ENCODE measurements around the gene PRX. TPM values are rescaled to one million over a fixed set of nuclear protein-coding genes. Genes with fewer than 3 reads are reported as not detected.

Gene PRX
- total and polyA plus RNA-seq, 9 of the 15 experiments (the other 6 are each of a cell fraction or from before 2014, with no cell fraction given) = 0.65 to 3.5 (median 1.7) TPM; not detected in 2

DNA sequence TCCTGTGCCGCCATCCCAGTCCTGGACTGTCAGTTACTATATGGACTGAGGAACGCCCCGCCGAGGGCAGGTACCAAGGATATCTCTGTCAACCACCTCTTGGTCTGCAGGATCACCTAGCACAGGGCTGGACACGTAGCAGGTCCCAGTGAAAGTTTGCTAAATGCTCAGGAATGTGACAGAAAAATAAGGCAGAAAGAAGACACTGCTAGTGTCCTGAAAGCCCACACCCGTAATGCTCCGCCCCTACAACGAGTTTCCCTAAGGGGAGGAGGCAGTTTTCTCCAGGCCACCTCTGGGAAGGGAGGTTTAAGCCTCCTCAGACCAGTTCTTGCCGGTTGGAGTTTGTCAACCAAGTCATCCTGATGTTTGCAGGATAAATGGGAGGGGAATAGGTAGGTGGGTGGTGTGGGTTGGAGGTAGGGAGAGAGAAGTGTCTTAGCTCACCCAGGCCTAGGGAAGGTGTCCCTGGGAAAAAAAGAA is 32.6 kb upstream of the PRX start (continued):
- TF ChIP-seq ZNF174 (CRISPR knock-in tag; IDR thresholded peaks at IDR 0.05) (no peak), EWSR1 (IDR thresholded peaks at IDR 0.05; ENCODE audit: borderline replicate concordance, low read depth, partially characterized antibody) (no peak), ZNF121 (CRISPR knock-in tag; conservative IDR thresholded peaks at IDR 0.05) (no peak), OTX1 (CRISPR knock-in tag; IDR thresholded peaks at IDR 0.05) (no peak), HMG20B (CRISPR knock-in tag; IDR thresholded peaks at IDR 0.05) (no peak), ZBTB1 (CRISPR knock-in tag; IDR thresholded peaks at IDR 0.05; ENCODE audit: borderline replicate concordance, low read depth) (no peak), NFATC3 (IDR thresholded peaks at IDR 0.05) (no peak), ZFP30 (CRISPR knock-in tag; IDR thresholded peaks at IDR 0.05; ENCODE audit: borderline replicate concordance) (no peak), SMAD1 (IDR thresholded peaks at IDR 0.05; ENCODE audit: low read depth, low read length, partially characterized antibody) (no peak), ZNF75A (CRISPR knock-in tag; IDR thresholded peaks at IDR 0.05) (no peak), ZNF830 (CRISPR knock-in tag; IDR thresholded peaks at IDR 0.05) (no peak), ZNF592 (IDR thresholded peaks at IDR 0.05) (peak; percentile 29; the same call in 1 of the 2 replicates), NR3C1 (CRISPR knock-in tag; IDR thresholded peaks at IDR 0.05) (no peak), EZH2 (IDR thresholded peaks at IDR 0.05; ENCODE audit: borderline replicate concordance, low read depth, low read length) (no peak), HDAC8 (tag; IDR thresholded peaks at IDR 0.05) (no peak), SRSF1 (IDR thresholded peaks at IDR 0.05; ENCODE audit: low read depth, low read length) (no peak), KLF6 (CRISPR knock-in tag; IDR thresholded peaks at IDR 0.05; ENCODE audit: borderline replicate concordance) (no peak), ZBTB7A (IDR thresholded peaks at IDR 0.05; ENCODE audit: borderline replicate concordance, control insufficient read depth, low read depth, low read length) (peak; percentile 19; the same call in 1 of the 2 replicates), KAT7 (CRISPR knock-in tag; IDR thresholded peaks at IDR 0.05; ENCODE audit: borderline replicate concordance) (no peak), CREB5 (CRISPR knock-in tag; IDR thresholded peaks at IDR 0.05) (no peak), HLTF (IDR thresholded peaks at IDR 0.05) (no peak), ZNF282 (CRISPR knock-in tag; IDR thresholded peaks at IDR 0.05) (no peak), CREM (IDR thresholded peaks at IDR 0.05; ENCODE audit: low read depth) (no peak)
- TF ChIP-seq, protein P1, sequence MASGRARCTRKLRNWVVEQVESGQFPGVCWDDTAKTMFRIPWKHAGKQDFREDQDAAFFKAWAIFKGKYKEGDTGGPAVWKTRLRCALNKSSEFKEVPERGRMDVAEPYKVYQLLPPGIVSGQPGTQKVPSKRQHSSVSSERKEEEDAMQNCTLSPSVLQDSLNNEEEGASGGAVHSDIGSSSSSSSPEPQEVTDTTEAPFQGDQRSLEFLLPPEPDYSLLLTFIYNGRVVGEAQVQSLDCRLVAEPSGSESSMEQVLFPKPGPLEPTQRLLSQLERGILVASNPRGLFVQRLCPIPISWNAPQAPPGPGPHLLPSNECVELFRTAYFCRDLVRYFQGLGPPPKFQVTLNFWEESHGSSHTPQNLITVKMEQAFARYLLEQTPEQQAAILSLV (tag; IDR thresholded peaks at IDR 0.05) = no peak
